ENCODE measurements around the gene PTPN18.

DNA sequence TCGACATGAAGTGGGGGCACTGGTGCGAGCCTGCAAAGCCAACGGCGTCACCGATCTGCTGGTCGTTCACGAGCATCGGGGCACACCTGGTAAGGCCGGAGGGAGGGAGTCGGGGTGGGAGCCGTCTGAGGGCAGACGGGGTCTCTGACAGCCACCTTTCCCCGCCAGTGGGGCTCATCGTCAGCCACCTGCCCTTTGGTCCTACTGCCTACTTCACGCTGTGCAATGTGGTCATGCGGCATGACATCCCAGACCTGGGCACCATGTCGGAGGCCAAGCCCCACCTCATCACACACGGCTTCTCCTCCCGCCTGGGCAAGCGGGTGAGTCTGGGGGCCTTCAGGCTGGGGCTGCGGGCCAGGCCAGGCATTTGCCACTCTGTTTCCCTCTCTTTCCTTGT, 10.2 kb upstream of the PTPN18 start:
- TF ChIP-seq, protein P1, sequence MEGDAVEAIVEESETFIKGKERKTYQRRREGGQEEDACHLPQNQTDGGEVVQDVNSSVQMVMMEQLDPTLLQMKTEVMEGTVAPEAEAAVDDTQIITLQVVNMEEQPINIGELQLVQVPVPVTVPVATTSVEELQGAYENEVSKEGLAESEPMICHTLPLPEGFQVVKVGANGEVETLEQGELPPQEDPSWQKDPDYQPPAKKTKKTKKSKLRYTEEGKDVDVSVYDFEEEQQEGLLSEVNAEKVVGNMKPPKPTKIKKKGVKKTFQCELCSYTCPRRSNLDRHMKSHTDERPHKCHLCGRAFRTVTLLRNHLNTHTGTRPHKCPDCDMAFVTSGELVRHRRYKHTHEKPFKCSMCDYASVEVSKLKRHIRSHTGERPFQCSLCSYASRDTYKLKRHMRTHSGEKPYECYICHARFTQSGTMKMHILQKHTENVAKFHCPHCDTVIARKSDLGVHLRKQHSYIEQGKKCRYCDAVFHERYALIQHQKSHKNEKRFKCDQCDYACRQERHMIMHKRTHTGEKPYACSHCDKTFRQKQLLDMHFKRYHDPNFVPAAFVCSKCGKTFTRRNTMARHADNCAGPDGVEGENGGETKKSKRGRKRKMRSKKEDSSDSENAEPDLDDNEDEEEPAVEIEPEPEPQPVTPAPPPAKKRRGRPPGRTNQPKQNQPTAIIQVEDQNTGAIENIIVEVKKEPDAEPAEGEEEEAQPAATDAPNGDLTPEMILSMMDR (IDR thresholded peaks at IDR 0.05), result no peak
- TF ChIP-seq POLR2A (IDR thresholded peaks at IDR 0.05), result no peak

All from vagina (tissue), 2 donors.